ENCODE measurements around the gene COLEC12. TPM values are rescaled to one million over a fixed set of nuclear protein-coding genes. Genes with fewer than 3 reads are reported as not detected.
"Not testable (repeated sequence)": the region's sequence is repeated elsewhere in the genome, so short reads cannot be mapped to it uniquely, and the experiment has no call there.

COLEC12 gene
- total and polyA plus RNA-seq, 2 donors (not counting 3 experiments of a cell fraction or from before 2014, with no cell fraction given) = 8.0 to 17.1 TPM

- dilution Hi-C loops (cut with MboI; ENCODE audit: extremely low pct_ligation_motif_present, low sequenced_read_pairs) (no loop called here), intact Hi-C loops (cut with micrococcal nuclease) (no loop called here)
- no peaks in the 10 kb centered on the region for H3K9me3 ChIP-seq (replicated peaks; ENCODE audit: control insufficient read depth, insufficient read depth, low read length)
- H3K27ac ChIP-seq (ENCODE audit: insufficient read depth, low read depth, low read length) = no peak overlapping the region
- peak; percentile 29 for DNase-seq (ENCODE audit: low read depth, low spot score)
- H4K20me1 ChIP-seq (replicated peaks; ENCODE audit: control insufficient read depth, extremely low read depth, insufficient read depth, low read length) = no peaks in the 10 kb centered on the region
- no peaks in the 10 kb centered on the region for H3K36me3 ChIP-seq (ENCODE audit: control insufficient read depth in 2 of 2, extremely low read depth in 1 of 2, insufficient read depth in 2 of 2, low read length in 2 of 2)
- no peak overlapping the region for H3K4me2 ChIP-seq (ENCODE audit: insufficient read depth, low read length)
- H3K79me2 ChIP-seq (ENCODE audit: control insufficient read depth, insufficient read depth, low read length) = no peaks in the 10 kb centered on the region
- ChIA-PET CTCF (interaction anchor here (1.5 to 3.7 kb wide), 2 partner anchors 323 to 332 kb away, joined by 5 to 82 read pairs; no protein-coding TSS in a partner anchor), POLR2A (no interaction called here)
- H3K27me3 ChIP-seq (ENCODE audit: control insufficient read depth in 2 of 2, insufficient read depth in 2 of 2, low read length in 2 of 2) = no peaks in the 10 kb centered on the region
- no peak overlapping the region for H3K4me3 ChIP-seq (replicated peaks in 1 of 3; ENCODE audit: insufficient read depth in 1 of 3, low read depth in 1 of 3, low read length in 3 of 3)
- no peaks in the 10 kb centered on the region for H3K9me1 ChIP-seq (replicated peaks; ENCODE audit: control insufficient read depth, extremely low read depth, insufficient read depth, low read length)
- no peak overlapping the region for H3K9ac ChIP-seq (replicated peaks; ENCODE audit: extremely low read depth, insufficient read depth, low read length)
- no peak for TF ChIP-seq MYC (IDR thresholded peaks at IDR 0.05; ENCODE audit: low read depth, low read length)
- no peak for TF ChIP-seq GATA2 (IDR thresholded peaks at IDR 0.05; ENCODE audit: insufficient read depth, insufficient read length, low read depth, low read length)
- no peak for TF ChIP-seq MAX (IDR thresholded peaks at IDR 0.05; ENCODE audit: insufficient read depth, insufficient read length)
- TF ChIP-seq CTCF (IDR thresholded peaks at IDR 0.05; ENCODE audit: extremely low read depth in 1 of 2, insufficient read depth in 1 of 2, low read depth in 1 of 2, low read length in 2 of 2) = peak in 1 of 2 donors; percentile 27
- no TSS peak for BruUV-seq (replicated peaks)
- peak; percentile 64 for FAIRE-seq
- no peak overlapping the region for H2AFZ ChIP-seq (ENCODE audit: low read depth, low read length)
- peaks cover 11% of the 10 kb centered on the region for H3K4me1 ChIP-seq (ENCODE audit: control insufficient read depth, extremely low read depth, insufficient read depth, low read length)
Measured at GRCh38 chr18:292271-292670, 208.2 kb downstream of the COLEC12 start.

GRCh38 chr18:289970-290369 is 210.5 kb downstream of the COLEC12 start:
- FAIRE-seq; H3K4me3 ChIP-seq (replicated peaks in 1 of 3; ENCODE audit: insufficient read depth in 1 of 3, low read depth in 1 of 3, low read length in 3 of 3); H3K4me1 ChIP-seq (ENCODE audit: control insufficient read depth, extremely low read depth, insufficient read depth, low read length); dilution Hi-C loops (cut with MboI; ENCODE audit: extremely low pct_ligation_motif_present, low sequenced_read_pairs); H3K4me2 ChIP-seq (ENCODE audit: insufficient read depth, low read length); H3K27ac ChIP-seq (ENCODE audit: insufficient read depth, low read depth, low read length); H3K27me3 ChIP-seq (ENCODE audit: control insufficient read depth in 2 of 2, insufficient read depth in 2 of 2, low read length in 2 of 2); BruUV-seq (replicated peaks); H3K9me3 ChIP-seq (replicated peaks; ENCODE audit: control insufficient read depth, insufficient read depth, low read length); H3K9ac ChIP-seq (replicated peaks; ENCODE audit: extremely low read depth, insufficient read depth, low read length); H2AFZ ChIP-seq (ENCODE audit: low read depth, low read length); H4K20me1 ChIP-seq (replicated peaks; ENCODE audit: control insufficient read depth, extremely low read depth, insufficient read depth, low read length); H3K9me1 ChIP-seq (replicated peaks; ENCODE audit: control insufficient read depth, extremely low read depth, insufficient read depth, low read length); H3K79me2 ChIP-seq (ENCODE audit: control insufficient read depth, insufficient read depth, low read length); H3K36me3 ChIP-seq (ENCODE audit: control insufficient read depth in 2 of 2, extremely low read depth in 1 of 2, insufficient read depth in 2 of 2, low read length in 2 of 2); DNase-seq (ENCODE audit: low read depth, low spot score): not testable (repeated sequence)
- CTCF ChIA-PET = interaction anchor here (0.8 to 1.3 kb wide), 2 partner anchors 325 to 338 kb away, joined by 3 to 6 read pairs; no protein-coding TSS in a partner anchor
- intact Hi-C loops (cut with micrococcal nuclease) = loop anchor here (5.0 kb wide), 2 partner anchors 207 to 547 kb away; no protein-coding TSS in a partner anchor
- POLR2A ChIA-PET = interaction anchor here (0.6 kb wide), 1 partner anchor 113 kb away, joined by 3 read pairs; no protein-coding TSS in a partner anchor
